Thyroid gland (tissue), 4 donors: ENCODE results near the gene SLC5A4.

Experiments
- CTCF ChIP-seq, 6 experiments: fragments of 200-600 bp in 3 of 6; fragments of 450-650 bp in 3 of 6; sonication (generic) in 3 of 6; IDR thresholded peaks; one replicate each; pipeline ENCODE4 v1.5.1; 2016 to 2019; ENCODE audit warnings: antibody characterized with exemption in 6 of 6, mild to moderate bottlenecking in 2 of 6, inconsistent platforms in 1 of 6, moderate library complexity in 1 of 6
- POLR2A ChIP-seq, 2 donors: fragments of 450-650 bp; IDR thresholded peaks; one replicate each; pipeline ENCODE4 v1.6.1; 2017; ENCODE audit warnings: antibody characterized with exemption in 2 of 2, mild to moderate bottlenecking in 2 of 2, moderate library complexity in 1 of 2

DNA sequence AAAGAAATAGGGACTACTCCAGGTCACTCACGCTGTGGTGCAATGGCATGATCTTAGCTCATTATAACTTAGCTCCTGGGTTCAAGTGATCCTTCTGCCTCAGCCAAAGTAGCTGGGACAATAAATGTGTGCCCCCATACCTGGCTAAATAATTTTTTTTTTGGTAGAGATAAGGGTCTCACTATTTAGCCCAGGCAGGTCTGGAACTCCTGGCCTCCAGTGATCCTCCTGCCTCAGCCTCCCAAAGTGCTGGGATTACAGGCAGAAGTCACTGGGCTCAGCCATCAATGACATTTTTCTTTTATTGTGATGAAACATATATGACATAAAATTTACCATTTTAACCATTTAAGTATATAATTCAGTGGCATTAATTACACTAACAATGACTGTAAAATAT is 10.6 kb downstream of the SLC5A4 start:
- no peak for TF ChIP-seq CTCF (IDR thresholded peaks at IDR 0.05)
- no peak for TF ChIP-seq POLR2A (IDR thresholded peaks at IDR 0.05)
